Neural cell (in vitro differentiated cells): ENCODE measurements around the gene GPI. TPM values are rescaled to one million over a fixed set of nuclear protein-coding genes. Genes with fewer than 3 reads are reported as not detected.

Source experiments
- H2AFZ ChIP-seq: fragments of 200-600, 300-800 bp; sonication (generic), shearing (Covaris generic); 2 replicates; pipeline ENCODE4 v1.6.0; 2014; ENCODE audit warnings: low read depth, mild to moderate bottlenecking, antibody characterized with exemption, low read length, moderate library complexity
- H3F3A ChIP-seq: fragments of 200-600 bp; shearing (Covaris generic); 2 replicates; pipeline ENCODE4 v1.6.1; 2016; ENCODE audit warnings: mild to moderate bottlenecking, moderate library complexity, mixed read lengths, antibody characterized with exemption, low read length; ENCODE audit not compliant: insufficient read depth, poor library complexity, severe bottlenecking
- H3K27ac ChIP-seq: fragments of 200-600, 300-800 bp; sonication (generic), shearing (Covaris generic); 2 replicates; pipeline ENCODE4 v1.5.1; 2014; ENCODE audit warnings: mild to moderate bottlenecking, low read length, moderate library complexity
- H3K27me3 ChIP-seq: fragments of 300-800, 200-600 bp; sonication (generic), shearing (Covaris generic); 2 replicates; pipeline ENCODE4 v1.6.0; 2014; ENCODE audit warnings: mild to moderate bottlenecking, low read depth, low read length, moderate library complexity; ENCODE audit not compliant: insufficient read depth
- H3K36me3 ChIP-seq: fragments of 300-800, 200-600 bp; sonication (generic), shearing (Covaris generic); 2 replicates; pipeline ENCODE4 v1.5.1; 2014; ENCODE audit warnings: mild to moderate bottlenecking, antibody characterized with exemption, low read length, moderate library complexity; ENCODE audit not compliant: insufficient read depth
- H3K4me2 ChIP-seq: fragments of 300-800, 200-600 bp; sonication (generic), shearing (Covaris generic); 2 replicates; pipeline ENCODE4 v1.6.0; 2014; ENCODE audit warnings: mild to moderate bottlenecking, low read length
- H3K4me3 ChIP-seq: fragments of 300-800, 200-600 bp; sonication (generic), shearing (Covaris generic); 2 replicates; pipeline ENCODE4 v1.5.1; 2014; ENCODE audit warnings: mild to moderate bottlenecking, low read length, moderate library complexity
- H3K79me2 ChIP-seq: fragments of 200-600 bp; shearing (Covaris generic); replicated peaks from 2 replicates; pipeline ENCODE4 v1.6.0; 2014; ENCODE audit warnings: mild to moderate bottlenecking, low read length, moderate library complexity; ENCODE audit not compliant: insufficient read depth
- H3K9ac ChIP-seq: fragments of 300-800, 200-600 bp; sonication (generic), shearing (Covaris generic); 2 replicates; pipeline ENCODE4 v1.6.1; 2016; ENCODE audit warnings: mild to moderate bottlenecking, low read length, mixed read lengths
- H3K9me2 ChIP-seq: fragments of 200-600 bp; shearing (Covaris generic); 2 replicates; pipeline ENCODE4 v1.6.1; 2016; ENCODE audit warnings: mild to moderate bottlenecking, low read length, mixed read lengths; ENCODE audit not compliant: insufficient read depth
- H3K9me3 ChIP-seq: fragments of 200-600, 300-800 bp; sonication (generic), shearing (Covaris generic); 2 replicates; pipeline ENCODE4 v1.6.1; 2016; ENCODE audit warnings: mild to moderate bottlenecking, mixed run types, low read length, moderate library complexity, mixed read lengths
- H4K20me1 ChIP-seq: fragments of 200-600 bp; shearing (Covaris generic); 2 replicates; pipeline ENCODE4 v1.6.1; 2016; ENCODE audit warnings: mild to moderate bottlenecking, mixed run types; ENCODE audit not compliant: insufficient read depth
- CTCF ChIP-seq: fragments of 450-650 bp; IDR thresholded peaks from 2 replicates; pipeline ENCODE4 v1.5.1; 2014; ENCODE audit warnings: antibody characterized with exemption, mild to moderate bottlenecking, moderate library complexity; ENCODE audit not compliant: poor library complexity, severe bottlenecking
- EP300 ChIP-seq: fragments of 450-650 bp; conservative IDR thresholded peaks from 2 replicates; pipeline ENCODE4 v1.6.1; 2014; ENCODE audit warnings: antibody characterized with exemption, mild to moderate bottlenecking, moderate library complexity; ENCODE audit not compliant: poor library complexity, severe bottlenecking
- EZH2 ChIP-seq: fragments of 200-600, 300-800 bp; shearing (Covaris generic), sonication (generic); IDR thresholded peaks from 2 replicates; pipeline ENCODE4 v1.6.1; 2014; ENCODE audit warnings: antibody characterized with exemption, low read length, borderline replicate concordance, mild to moderate bottlenecking; ENCODE audit not compliant: insufficient read depth, poor library complexity, severe bottlenecking
- MXI1 ChIP-seq: fragments of 450-650 bp; conservative IDR thresholded peaks from 2 replicates; pipeline ENCODE4 v1.6.1; 2014; ENCODE audit warnings: antibody characterized with exemption, mild to moderate bottlenecking; ENCODE audit not compliant: poor library complexity, severe bottlenecking
- POLR2AphosphoS5 ChIP-seq: IDR thresholded peaks from 2 replicates; pipeline ENCODE4 v1.6.1; 2012
- RAD21 ChIP-seq: fragments of 450-650 bp; conservative IDR thresholded peaks from 2 replicates; pipeline ENCODE4 v1.6.1; 2014; ENCODE audit warnings: antibody characterized with exemption, mild to moderate bottlenecking, moderate library complexity
- REST ChIP-seq: IDR thresholded peaks from 2 replicates; pipeline ENCODE4 v1.6.1; 2012; ENCODE audit warnings: borderline replicate concordance
- SMC3 ChIP-seq: fragments of 450-650 bp; conservative IDR thresholded peaks from 2 replicates; pipeline ENCODE4 v1.6.1; 2014; ENCODE audit warnings: antibody characterized with exemption, mild to moderate bottlenecking, moderate library complexity; ENCODE audit not compliant: poor library complexity
- TAF1 ChIP-seq: IDR thresholded peaks from 2 replicates; pipeline ENCODE4 v1.6.1; 2012; ENCODE audit warnings: low read depth
- polyA plus RNA-seq: library from polyadenylated mRNA; depleted of rRNA; stranded (reverse); fragments of >200 nt; gene quantifications from 2 replicates; pipeline ENCODE4 v1.2.3, GENCODE V29; 2014

The GPI gene
- polyA plus RNA-seq, 1 donor from 2014 or later: 113 TPM

- Histone ChIP-seq H3K9me2 (no peaks in the 10 kb centered on the region), H3K79me2 (no peaks in the 10 kb centered on the region), H2AFZ (no peak overlapping the region), H3K27ac (no peak overlapping the region), H3K36me3 (no peaks in the 10 kb centered on the region), H3K4me2 (no peak overlapping the region), H3F3A (no peaks in the 10 kb centered on the region), H3K27me3 (no peaks in the 10 kb centered on the region), H3K9me3 (no peaks in the 10 kb centered on the region), H4K20me1 (no peaks in the 10 kb centered on the region), H3K9ac (no peak overlapping the region), H3K4me3 (no peak overlapping the region)
- no peak for TF ChIP-seq RAD21
- TF ChIP-seq SMC3: no peak
- TF ChIP-seq TAF1: no peak
- TF ChIP-seq EZH2: no peak
- no peak for TF ChIP-seq CTCF
- no peak for TF ChIP-seq MXI1
- TF ChIP-seq POLR2AphosphoS5: no peak
- no peak for TF ChIP-seq REST
- no peak for TF ChIP-seq EP300
Observed at GRCh38 chr19:34341935-34342680, 22.9 kb upstream of the GPI start.

- H3F3A ChIP-seq: no peaks in the 10 kb centered on the region
- H3K79me2 ChIP-seq: no peaks in the 10 kb centered on the region
- TF ChIP-seq CTCF: no peak
- TF ChIP-seq RAD21: no peak
- TF ChIP-seq SMC3: no peak
- TF ChIP-seq MXI1: no peak
- TF ChIP-seq POLR2AphosphoS5: no peak
- no peak for TF ChIP-seq TAF1
- TF ChIP-seq REST: no peak
- TF ChIP-seq EP300: no peak
- TF ChIP-seq EZH2: no peak
- H3K27ac ChIP-seq: no peak overlapping the region
- H3K36me3 ChIP-seq: no peaks in the 10 kb centered on the region
- no peak overlapping the region for H3K9ac ChIP-seq
- no peak overlapping the region for H2AFZ ChIP-seq
- no peaks in the 10 kb centered on the region for H4K20me1 ChIP-seq
- H3K27me3 ChIP-seq: no peaks in the 10 kb centered on the region
- H3K4me2 ChIP-seq: no peak overlapping the region
- no peaks in the 10 kb centered on the region for H3K9me2 ChIP-seq
- H3K9me3 ChIP-seq: no peaks in the 10 kb centered on the region
- no peak overlapping the region for H3K4me3 ChIP-seq
Observed at GRCh38 chr19:34343751-34344150, 21.2 kb upstream of the GPI start.
